Measurements from ENCODE around the gene MIA2.
"Not testable (repeated sequence)": the region's sequence is repeated elsewhere in the genome, so short reads cannot be mapped to it uniquely, and the experiment has no call there.

Gene MIA2

GRCh38 chr14:39266525-39266870 is 32.8 kb downstream of the MIA2 start:
- peak in 27 of 56 donors; percentile 26 to 81 (median 64) for DNase-seq

- peak in 55 of 56 donors; percentile 7 to 89 (median 76) for DNase-seq
Observed at GRCh38 chr14:39266871-39267607, 33.3 kb downstream of the MIA2 start.

GRCh38 chr14:39267608-39268005 is 33.9 kb downstream of the MIA2 start:
- peak in 1 of 56 donors; percentile 46 for DNase-seq

GRCh38 chr14:39268393-39268792 is 34.7 kb downstream of the MIA2 start:
- no peak for DNase-seq

GRCh38 chr14:39272918-39273317 is 39.2 kb downstream of the MIA2 start:
- no peak for DNase-seq

- DNase-seq: no peak
Observed at GRCh38 chr14:39275395-39275794, 41.7 kb downstream of the MIA2 start.

- DNase-seq: no peak
Observed at GRCh38 chr14:39276005-39276404, 42.3 kb downstream of the MIA2 start.

- DNase-seq: no peak
Observed at GRCh38 chr14:39276579-39277114, 42.9 kb downstream of the MIA2 start.

- no peak for DNase-seq
Observed at GRCh38 chr14:39279515-39279914, 45.8 kb downstream of the MIA2 start.

- not testable (repeated sequence) for DNase-seq
Observed at GRCh38 chr14:39280678-39281077, 47.0 kb downstream of the MIA2 start.

GRCh38 chr14:39289523-39289922 is 55.8 kb downstream of the MIA2 start:
- DNase-seq: no peak

GRCh38 chr14:39291701-39292100 is 58.0 kb downstream of the MIA2 start:
- DNase-seq: no peak

GRCh38 chr14:39293629-39294028 is 59.9 kb downstream of the MIA2 start:
- no peak for DNase-seq

- not testable (repeated sequence) for DNase-seq
Observed at GRCh38 chr14:39300389-39300788, 66.7 kb downstream of the MIA2 start.

- DNase-seq: no peak
Observed at GRCh38 chr14:39302124-39302810, 68.6 kb downstream of the MIA2 start.

- DNase-seq: no peak
Observed at GRCh38 chr14:39303115-39303514, 69.4 kb downstream of the MIA2 start.

- DNase-seq: no peak
Observed at GRCh38 chr14:39307815-39308214, 74.1 kb downstream of the MIA2 start.

- no peak for DNase-seq
Observed at GRCh38 chr14:39310051-39310450, 76.3 kb downstream of the MIA2 start.

GRCh38 chr14:39315859-39316444 is 82.2 kb downstream of the MIA2 start:
- no peak for DNase-seq

GRCh38 chr14:39316830-39317553 is 83.3 kb downstream of the MIA2 start:
- DNase-seq: no peak

- no peak for DNase-seq
Observed at GRCh38 chr14:39318574-39318973, 84.9 kb downstream of the MIA2 start.

GRCh38 chr14:39319381-39319780 is 85.7 kb downstream of the MIA2 start:
- DNase-seq: no peak
